ENCODE data around the gene FBXW5. TPM values are rescaled to one million over a fixed set of nuclear protein-coding genes. Genes with fewer than 3 reads are reported as not detected.

Gene FBXW5
- total and polyA plus RNA-seq, 12 donors = 118 to 215 (median 145) TPM

GRCh38 chr9:136931611-136932130 lies 12.9 kb downstream of the FBXW5 start:
- peaks cover 8 to 41% (median 33%) of the 10 kb centered on the region in 9 donors for H3K4me1 ChIP-seq
- ATAC-seq = no peak
- 96 to 99% methylated on average over 2 of the region's 2 CpGs for WGBS, 2 donors
- H3K27ac ChIP-seq = peak overlapping the region in 1 of 10 donors; percentile 19
- no peak overlapping the region for H3K4me3 ChIP-seq
- no peak for DNase-seq
- H3K36me3 ChIP-seq = peaks cover 0 to 11% (median 0%) of the 10 kb centered on the region in 9 donors
- H3K27me3 ChIP-seq = no peaks in the 10 kb centered on the region
- H3K9me3 ChIP-seq = peaks cover 0 to 4% (median 0%) of the 10 kb centered on the region in 11 donors
- no peak for TF ChIP-seq CTCF (IDR thresholded peaks at IDR 0.05)
- intact Hi-C loops (cut with DNase I) = loop anchor here in 1 of 10 donors (10.0 kb wide), 1 partner anchor 47 kb away; the partner anchor contains the start of gene TRAF2

GRCh38 chr9:136930014-136930413 lies 14.5 kb downstream of the FBXW5 start:
- 78 to 84% methylated on average over 4 of the region's 4 CpGs for WGBS, 2 donors
- Histone ChIP-seq H3K36me3 (peaks cover 0 to 28% (median 4%) of the 10 kb centered on the region in 9 donors), H3K27me3 (no peaks in the 10 kb centered on the region), H3K4me1 (peaks cover 16 to 55% (median 47%) of the 10 kb centered on the region in 9 donors), H3K27ac (peak overlapping the region; percentile 6 to 89 (median 84)), H3K9me3 (peaks cover 0 to 4% (median 0%) of the 10 kb centered on the region in 11 donors), H3K4me3 (no peak overlapping the region)
- ATAC-seq (peak in 5 of 8 donors; percentile 29 to 52 (median 41)), DNase-seq (no peak)
- TF ChIP-seq CTCF (IDR thresholded peaks at IDR 0.05) = no peak
- intact Hi-C loops (cut with DNase I) = loop anchor here in 1 of 10 donors (10.0 kb wide), 1 partner anchor 45 kb away; the partner anchor contains the start of gene TRAF2

- ATAC-seq (peak; percentile 63 to 93 (median 84)), DNase-seq (peak; percentile 42 to 70)
- H3K4me1 ChIP-seq = peaks cover 19 to 69% (median 58%) of the 10 kb centered on the region in 9 donors
- TF ChIP-seq CTCF (IDR thresholded peaks at IDR 0.05) = peak in 5 of 9 donors; percentile 6 to 43 (median 22)
- peak overlapping the region; percentile 43 to 91 (median 84) for H3K27ac ChIP-seq
- 47 to 60% methylated on average over 9 of the region's 9 CpGs for WGBS, 2 donors
- H3K4me3 ChIP-seq = peak overlapping the region in 4 of 10 donors; percentile 8 to 14 (median 12)
- intact Hi-C loops (cut with DNase I) = loop anchor here in 5 of 10 donors (5.0 to 10.0 kb wide), 3 partner anchors 41 to 81 kb away; partner anchors contain the start of genes PHPT1 (in 3 of the 5), TRAF2 (in 2 of the 5) and EDF1 (in 1 of the 5)
- peaks cover 0 to 4% (median 0%) of the 10 kb centered on the region in 11 donors for H3K9me3 ChIP-seq
- no peaks in the 10 kb centered on the region for H3K27me3 ChIP-seq
- peaks cover 0 to 40% (median 4%) of the 10 kb centered on the region in 9 donors for H3K36me3 ChIP-seq
These were observed 15.9 kb downstream of the FBXW5 start for GRCh38 chr9:136928591-136928990.

- WGBS, 2 donors = 68 to 69% methylated on average over 23 of the region's 23 CpGs
- Histone ChIP-seq H3K9me3 (peaks cover 0 to 4% (median 0%) of the 10 kb centered on the region in 11 donors), H3K4me3 (peak overlapping the region in 4 of 10 donors; percentile 2 to 14 (median 10)), H3K4me1 (peaks cover 23 to 79% (median 65%) of the 10 kb centered on the region in 9 donors), H3K27ac (peak overlapping the region; percentile 43 to 91 (median 84)), H3K27me3 (no peaks in the 10 kb centered on the region), H3K36me3 (peaks cover 0 to 44% (median 4%) of the 10 kb centered on the region in 9 donors)
- DNase-seq (no peak), ATAC-seq (peak in 4 of 8 donors; percentile 21 to 45 (median 39))
- intact Hi-C loops (cut with DNase I) = loop anchor here in 5 of 10 donors (5.0 to 10.0 kb wide), 3 partner anchors 40 to 80 kb away; partner anchors contain the start of genes PHPT1 (in 3 of the 5), TRAF2 (in 2 of the 5) and EDF1 (in 1 of the 5)
- no peak for TF ChIP-seq CTCF (IDR thresholded peaks at IDR 0.05)
These were observed 16.9 kb downstream of the FBXW5 start for GRCh38 chr9:136927343-136928271.
